Astrocyte of the spinal cord (primary cell): ENCODE results near the gene SGMS1.
A peak's percentile ranks its signal among the peaks of the same experiment; 100 is the strongest.

Experiments
- DNase-seq: peaks from one replicate; pipeline ENCODE4 v3.0.0; 2011; ENCODE audit warnings: low read depth, low spot score
- H3K4me3 ChIP-seq: 2 replicates; pipeline ENCODE4 v1.5.1; 2011; ENCODE audit warnings: low read depth, mild to moderate bottlenecking, low read length, moderate library complexity
- CTCF ChIP-seq: IDR thresholded peaks from 2 replicates; pipeline ENCODE4 v1.5.1; 2012; ENCODE audit warnings: low read depth, mild to moderate bottlenecking, low read length, inconsistent platforms
- in situ Hi-C: cut with HindIII; loops from 2 replicates; pipeline ENCODE4 v1.10.0; 2017; ENCODE audit warnings: low sequenced_read_pairs

Gene SGMS1

GRCh38 chr10:50310560-50311174, 313.1 kb downstream of the SGMS1 start:
- peak; percentile 33 for TF ChIP-seq CTCF
- in situ Hi-C loops: no loop called here
- no peak overlapping the region for H3K4me3 ChIP-seq
- no peak for DNase-seq

- TF ChIP-seq CTCF: no peak
- in situ Hi-C loops: no loop called here
- no peak overlapping the region for H3K4me3 ChIP-seq
- no peak for DNase-seq
These were observed 314.4 kb downstream of the SGMS1 start for GRCh38 chr10:50309342-50309741.

DNA sequence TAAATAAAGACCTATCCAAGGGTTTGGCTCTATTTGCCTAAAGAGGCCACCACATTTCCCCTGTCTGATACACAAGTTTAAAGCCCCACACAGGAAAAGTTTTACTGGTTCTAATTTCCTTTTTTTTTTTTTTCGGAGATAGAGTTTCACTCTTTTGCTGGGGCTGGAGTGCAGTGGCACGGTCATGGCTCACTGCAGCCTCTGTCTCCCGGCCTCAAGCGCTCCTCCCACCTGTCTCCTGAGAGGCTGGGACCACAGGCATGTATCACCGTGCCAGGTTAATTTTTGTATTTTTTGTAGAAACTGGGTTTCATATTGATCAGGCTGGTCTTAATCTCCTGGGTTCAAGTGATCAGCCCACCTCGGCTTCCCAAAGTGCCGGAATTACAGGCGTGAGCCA, 319.1 kb downstream of the SGMS1 start:
- DNase-seq: no peak
- TF ChIP-seq CTCF: no peak
- no peak overlapping the region for H3K4me3 ChIP-seq
- in situ Hi-C loops: no loop called here

DNA sequence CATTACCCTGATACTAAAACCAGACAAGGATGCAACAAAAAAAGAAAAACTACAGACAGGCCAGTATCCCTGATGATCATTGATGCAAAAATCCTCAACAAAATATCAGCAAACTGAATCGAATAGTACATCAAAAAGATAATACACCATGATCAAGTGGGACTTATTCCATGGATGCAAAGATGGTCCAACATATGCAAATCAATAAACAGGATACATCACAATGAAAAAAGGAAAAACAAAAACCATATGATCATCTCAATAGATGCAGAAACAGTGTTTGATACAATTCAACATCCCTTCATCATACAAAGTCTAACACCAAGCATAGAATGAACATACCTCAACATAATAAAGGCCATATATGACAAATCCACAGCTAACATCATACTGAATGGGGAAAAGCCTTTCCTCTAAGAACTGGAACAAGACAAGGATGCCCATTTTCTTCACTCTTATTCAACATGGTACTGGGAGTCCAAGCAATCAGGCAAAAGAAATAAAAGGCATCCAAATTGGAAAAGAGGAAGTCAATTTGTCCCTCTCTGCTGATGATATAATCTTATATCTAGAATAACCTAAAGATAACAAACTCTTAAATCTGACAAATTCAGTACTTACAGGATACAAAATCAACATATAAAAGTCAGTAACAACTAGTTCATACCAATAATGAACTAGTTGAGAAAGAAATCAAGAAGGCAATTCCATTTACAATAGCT, 323.6 kb downstream of the SGMS1 start:
- no peak for TF ChIP-seq CTCF
- in situ Hi-C loops: no loop called here
- no peak for DNase-seq
- no peak overlapping the region for H3K4me3 ChIP-seq

DNA sequence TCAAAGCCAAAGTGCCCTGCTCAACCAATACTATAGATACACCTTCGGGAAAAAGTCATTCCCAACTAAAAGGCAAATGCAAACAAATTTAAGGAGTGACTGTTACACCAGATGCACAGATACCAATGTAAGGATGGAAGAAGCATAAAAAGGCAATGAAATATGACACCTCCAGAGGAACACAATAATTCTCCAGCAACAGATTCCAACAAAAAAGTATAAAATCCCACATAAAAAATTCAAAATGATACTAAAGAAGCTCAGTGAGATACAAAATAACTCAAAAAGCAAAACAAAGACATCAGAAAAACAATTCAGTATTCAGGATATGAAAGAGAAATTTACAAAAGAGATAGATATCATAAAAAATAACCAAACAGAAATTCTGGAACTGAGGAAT, 328.4 kb downstream of the SGMS1 start:
- no peak for TF ChIP-seq CTCF
- in situ Hi-C loops: no loop called here
- no peak overlapping the region for H3K4me3 ChIP-seq
- no peak for DNase-seq

GRCh38 chr10:50294582-50294981, 329.2 kb downstream of the SGMS1 start:
- DNase-seq: no peak
- no peak for TF ChIP-seq CTCF
- in situ Hi-C loops: no loop called here
- H3K4me3 ChIP-seq: no peak overlapping the region
